AG04450 (cell line): Measurements from ENCODE around the gene NUBP2. TPM values are rescaled to one million over a fixed set of nuclear protein-coding genes. Genes with fewer than 3 reads are reported as not detected.
A peak's percentile ranks its signal among the peaks of the same experiment; 100 is the strongest.

Source experiments
- CTCF ChIA-PET: fragments of 300-600, 350-600 bp; formaldehyde crosslinking; extraction: SDS; loops from one replicate; lab custom pipeline; 2022; ENCODE audit warnings: antibody characterized with exemption, inconsistent platforms; lab: Charles Lee
- POLR2A ChIA-PET: fragments of 350-600 bp; formaldehyde crosslinking; extraction: SDS; loops from one replicate; lab custom pipeline; 2021; ENCODE audit warnings: antibody characterized with exemption, inconsistent platforms; lab: Yijun Ruan, JAX
- DNase-seq: peaks from one replicate; pipeline ENCODE4 v3.0.0-alpha.2; 2011; ENCODE audit warnings: low read depth, low spot score
- H3K27ac ChIP-seq: one replicate; pipeline ENCODE4 v1.5.1; 2012; ENCODE audit warnings: low read depth, low read length, control low read depth
- H3K27me3 ChIP-seq: one replicate; pipeline ENCODE4 v1.6.0; 2012; ENCODE audit warnings: low read length; ENCODE audit not compliant: control insufficient read depth, insufficient read depth
- H3K4me3 ChIP-seq: 2 replicates; pipeline ENCODE4 v1.5.1; 2011; ENCODE audit warnings: mild to moderate bottlenecking, low read depth, low read length, control low read depth
- H3K9me3 ChIP-seq: 2 replicates; pipeline ENCODE4 v1.5.1; 2012; ENCODE audit warnings: low read length; ENCODE audit not compliant: control insufficient read depth, insufficient read depth
- polyA plus RNA-seq: library from polyadenylated mRNA; depleted of rRNA; stranded (reverse); fragments of >200 nt; gene quantifications from 2 replicates; pipeline ENCODE4 v1.2.3, GENCODE V29; 2011
- TF ChIP-seq, protein P1 (sequence below): IDR thresholded peaks from 2 replicates; pipeline ENCODE4 v1.5.1; 2011; ENCODE audit warnings: low read depth, low read length, control low read depth, inconsistent platforms

Gene NUBP2
- polyA plus RNA-seq, 1 experiment: 20.0 TPM

DNA sequence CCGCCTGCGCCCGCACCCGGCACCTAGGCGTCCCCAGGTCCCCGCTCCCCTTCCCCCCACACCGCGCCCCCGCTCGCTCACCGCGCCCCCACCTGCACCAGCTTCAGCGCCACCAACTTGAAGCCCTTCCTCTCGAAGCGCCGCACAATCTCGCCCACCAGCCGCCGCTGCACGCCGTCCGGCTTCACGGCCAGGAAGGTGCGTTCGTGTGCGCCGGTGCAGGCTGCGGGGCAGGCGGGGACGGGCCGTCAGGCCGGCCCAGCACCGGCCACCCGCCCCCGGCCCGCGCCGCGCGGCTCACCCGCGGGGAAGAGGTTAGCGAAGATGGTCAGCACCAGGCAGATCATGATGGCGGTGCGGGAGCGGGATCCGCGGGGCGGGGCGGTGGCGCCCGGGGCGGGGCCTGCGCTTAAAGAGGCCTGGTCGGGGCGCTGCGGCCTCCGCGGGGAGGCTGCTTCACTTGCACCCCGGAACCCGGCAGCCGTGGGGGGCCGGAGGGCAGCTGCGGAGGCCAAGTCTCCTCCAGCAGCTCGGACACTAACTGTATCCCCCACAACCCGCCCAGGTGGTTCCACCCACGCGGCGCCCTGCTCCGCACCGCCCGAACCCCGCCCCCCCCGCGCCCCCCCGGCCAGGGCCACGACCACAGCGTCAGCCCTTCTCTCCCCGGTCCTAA lies 11.4 kb upstream of the NUBP2 start, which contains the start of gene NME3:
TSS of gene NME3 (minus strand) at position 356 of the 676 bp plus-strand sequence. CDS start at position 347, 9 bp downstream.
- ChIA-PET POLR2A (interaction anchor here (0.6 to 2.1 kb wide), 4 partner anchors 11 to 93 kb away, joined by 3 to 17 read pairs (median 8); partner anchors contain the start of genes FAHD1, HAGH, JPT2 and NUBP2), CTCF (interaction anchor here (0.9 kb wide), 1 partner anchor 53 kb away, joined by 3 read pairs; no protein-coding TSS in a partner anchor)
- Histone ChIP-seq H3K9me3 (peaks cover 6% of the 10 kb centered on the region; the same call in 1 of the 2 replicates), H3K4me3 (peak within 1 kb of the TSS; percentile 77), H3K27me3 (no peaks in the 10 kb centered on the region), H3K27ac (peak within 1 kb of the TSS; percentile 47)
- TF ChIP-seq, protein P1, sequence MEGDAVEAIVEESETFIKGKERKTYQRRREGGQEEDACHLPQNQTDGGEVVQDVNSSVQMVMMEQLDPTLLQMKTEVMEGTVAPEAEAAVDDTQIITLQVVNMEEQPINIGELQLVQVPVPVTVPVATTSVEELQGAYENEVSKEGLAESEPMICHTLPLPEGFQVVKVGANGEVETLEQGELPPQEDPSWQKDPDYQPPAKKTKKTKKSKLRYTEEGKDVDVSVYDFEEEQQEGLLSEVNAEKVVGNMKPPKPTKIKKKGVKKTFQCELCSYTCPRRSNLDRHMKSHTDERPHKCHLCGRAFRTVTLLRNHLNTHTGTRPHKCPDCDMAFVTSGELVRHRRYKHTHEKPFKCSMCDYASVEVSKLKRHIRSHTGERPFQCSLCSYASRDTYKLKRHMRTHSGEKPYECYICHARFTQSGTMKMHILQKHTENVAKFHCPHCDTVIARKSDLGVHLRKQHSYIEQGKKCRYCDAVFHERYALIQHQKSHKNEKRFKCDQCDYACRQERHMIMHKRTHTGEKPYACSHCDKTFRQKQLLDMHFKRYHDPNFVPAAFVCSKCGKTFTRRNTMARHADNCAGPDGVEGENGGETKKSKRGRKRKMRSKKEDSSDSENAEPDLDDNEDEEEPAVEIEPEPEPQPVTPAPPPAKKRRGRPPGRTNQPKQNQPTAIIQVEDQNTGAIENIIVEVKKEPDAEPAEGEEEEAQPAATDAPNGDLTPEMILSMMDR: no peak
- DNase-seq: no peak

DNA sequence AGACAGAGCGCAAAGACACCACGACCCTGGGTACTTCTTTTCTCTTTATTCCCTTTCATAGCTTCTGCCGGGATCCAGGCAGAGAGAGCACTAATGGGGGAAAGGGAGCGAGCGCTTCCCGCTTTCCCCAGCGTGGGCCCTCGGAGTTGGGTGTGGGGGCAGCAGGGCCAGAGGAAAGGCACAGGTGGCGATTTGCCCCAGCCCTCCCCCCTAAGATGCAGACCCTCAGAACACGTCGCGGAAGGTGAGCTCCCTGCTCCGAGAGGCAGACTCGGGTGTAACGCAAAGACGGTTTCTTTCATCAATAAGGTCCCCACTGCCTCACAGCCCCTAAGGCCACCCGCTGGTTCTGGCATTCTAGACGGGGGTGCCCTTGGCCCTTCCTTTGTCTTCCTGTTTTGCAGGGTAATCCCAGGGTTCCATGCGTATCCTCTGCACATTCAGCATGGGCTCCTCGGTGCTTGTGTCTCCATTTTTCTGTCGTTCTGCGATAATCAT lies 10.8 kb upstream of the NUBP2 start:
- Histone ChIP-seq H3K27ac (peak overlapping the region; percentile 39), H3K9me3 (peaks cover 6% of the 10 kb centered on the region; the same call in 1 of the 2 replicates), H3K4me3 (peak overlapping the region; percentile 77), H3K27me3 (no peaks in the 10 kb centered on the region)
- ChIA-PET POLR2A (interaction anchor here (1.8 kb wide), 1 partner anchor 11 kb away, joined by 17 read pairs; the partner anchor contains the start of genes NUBP2 and SPSB3), CTCF (interaction anchor here (0.9 to 1.2 kb wide), 2 partner anchors 11 to 52 kb away, joined by 3 read pairs; partner anchors contain the start of genes NUBP2 and SPSB3)
- DNase-seq: no peak
- TF ChIP-seq, protein P1: no peak

DNA sequence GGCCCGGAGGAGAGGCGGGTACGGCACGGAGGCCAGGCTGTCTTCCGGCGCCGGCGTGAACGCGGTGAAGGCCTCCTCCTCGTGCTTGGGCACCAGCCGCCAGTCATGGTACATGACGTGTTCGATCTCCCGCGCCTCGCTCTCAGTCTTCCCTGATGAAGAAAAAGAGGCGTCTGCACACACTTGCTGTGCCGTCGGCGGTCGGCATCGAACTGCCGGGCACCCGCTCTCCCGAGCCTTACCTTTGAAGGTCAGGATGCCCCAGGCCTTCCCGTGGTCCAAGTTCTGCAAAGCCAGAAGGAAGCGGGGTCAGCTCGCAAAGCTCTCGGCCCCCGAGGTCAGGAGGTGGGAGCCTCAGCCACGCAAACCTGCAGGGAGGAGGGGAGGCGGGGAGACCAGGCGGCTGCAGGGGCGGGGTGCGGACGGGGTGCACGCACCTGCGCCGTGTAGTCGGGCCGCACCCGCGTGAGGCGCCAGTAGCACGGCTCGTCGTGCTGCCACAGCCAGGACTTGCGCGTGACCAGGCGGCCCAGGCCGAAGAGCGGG lies 10.3 kb upstream of the NUBP2 start, which contains the start of gene EME2:
TSS of gene EME2 (plus strand) at position 449 of the 546 bp plus-strand sequence. CDS start 418 bp downstream, outside the sequence.
- Histone ChIP-seq H3K27me3 (no peaks in the 10 kb centered on the region), H3K9me3 (peaks cover 6% of the 10 kb centered on the region; the same call in 1 of the 2 replicates), H3K4me3 (peak within 1 kb of the TSS; percentile 77), H3K27ac (peak within 1 kb of the TSS; percentile 39)
- DNase-seq: no peak
- POLR2A ChIA-PET: interaction anchor here (0.6 to 1.8 kb wide), 5 partner anchors 8 to 54 kb away, joined by 3 to 17 read pairs (median 5); partner anchors contain the start of genes HAGH, NUBP2 and SPSB3
- CTCF ChIA-PET: interaction anchor here (0.9 to 1.2 kb wide), 2 partner anchors 10 to 52 kb away, joined by 3 read pairs; partner anchors contain the start of genes NUBP2 and SPSB3
- TF ChIP-seq, protein P1: no peak

DNA sequence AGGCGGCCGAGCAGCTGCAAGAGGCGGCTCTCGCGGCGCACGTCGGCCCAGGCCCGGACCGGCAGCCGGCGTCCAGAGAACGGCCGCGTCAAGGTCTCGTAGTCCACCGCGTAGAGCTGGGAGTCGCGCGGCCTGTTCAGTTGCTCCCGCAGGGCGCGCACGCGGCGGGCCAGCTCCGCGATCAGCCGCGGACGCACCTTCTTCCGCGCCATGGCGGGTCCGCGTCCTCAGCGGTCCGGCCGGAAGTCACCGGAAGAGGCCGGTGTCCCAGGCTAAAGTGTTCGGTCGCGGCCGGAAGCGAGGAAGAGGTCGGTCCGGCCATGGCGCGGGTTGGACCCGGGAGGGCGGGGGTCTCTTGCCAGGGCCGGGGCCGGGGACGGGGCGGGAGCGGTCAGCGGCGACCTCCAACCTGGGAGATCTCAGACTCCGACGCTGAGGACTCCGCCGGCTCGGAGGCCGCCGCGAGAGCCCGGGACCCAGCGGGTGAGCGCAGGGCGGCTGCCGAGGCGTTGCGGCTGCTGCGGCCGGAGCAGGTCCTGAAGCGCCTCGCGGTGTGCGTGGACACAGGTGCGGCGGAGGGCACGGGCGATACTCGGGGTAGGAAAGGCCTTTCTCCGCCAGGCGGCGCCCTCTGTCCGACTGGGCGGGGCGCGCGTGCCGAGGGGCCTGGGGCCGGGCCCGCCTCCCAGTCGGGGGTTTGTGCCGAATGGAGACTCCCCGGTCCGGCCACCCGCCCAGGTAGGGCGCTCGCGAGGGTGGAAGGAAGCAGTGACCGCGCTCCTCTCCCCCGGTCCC lies 9.7 kb upstream of the NUBP2 start, which contains the start of gene MRPS34:
TSS of gene MRPS34 (minus strand) at position 227 of the 795 bp plus-strand sequence. CDS start at position 212, 15 bp downstream.
- CTCF ChIA-PET: interaction anchor here (0.9 to 1.2 kb wide), 2 partner anchors 9 to 10 kb away, joined by 3 to 6 read pairs; partner anchors contain the start of genes NUBP2 and SPSB3
- peak; percentile 42 for DNase-seq
- TF ChIP-seq, protein P1: peak; percentile 68

More for the DNA sequence above, 9.7 kb upstream of the NUBP2 start, which contains the start of gene MRPS34:
- Histone ChIP-seq H3K27ac (peak within 1 kb of the TSS; percentile 39), H3K4me3 (peak within 1 kb of the TSS; percentile 77), H3K9me3 (peaks cover 6% of the 10 kb centered on the region; the same call in 1 of the 2 replicates), H3K27me3 (no peaks in the 10 kb centered on the region)
- POLR2A ChIA-PET: interaction anchor here (0.6 to 1.8 kb wide), 6 partner anchors 9 to 53 kb away, joined by 3 to 17 read pairs (median 5); partner anchors contain the start of genes HAGH, NUBP2 and SPSB3
